Endothelial cell of umbilical vein (primary cell): ENCODE measurements around the gene SLC25A45. TPM values are rescaled to one million over a fixed set of nuclear protein-coding genes. Genes with fewer than 3 reads are reported as not detected.

Experiments
- BruUV-seq: library from RNA; stranded (reverse); fragments of 400-500 nt; replicated peaks from 2 replicates; lab custom pipeline; 2021; lab: Mats Ljungman, UMichigan
- CTCF ChIA-PET: fragments of 300-600, 350-600 bp; sonication (Branson Sonifier 250); formaldehyde crosslinking; loops from one replicate; lab custom pipeline; 2021; ENCODE audit warnings: antibody characterized with exemption, inconsistent platforms; lab: Charles Lee
- POLR2A ChIA-PET: fragments of 300-600, 350-600 bp; sonication (Branson Sonifier 250); formaldehyde crosslinking; loops from one replicate; lab custom pipeline; 2021; ENCODE audit warnings: antibody characterized with exemption, inconsistent platforms; lab: Charles Lee
- DNase-seq: peaks from one replicate; pipeline ENCODE4 v3.0.0-alpha.2; 2011; ENCODE audit warnings: low read depth, low spot score
- FAIRE-seq: peaks from 2 replicates; lab custom pipeline; 2011; peaks lifted over from hg19 to GRCh38; lab: Jason Lieb, UNC
- H2AFZ ChIP-seq: 2 replicates; pipeline ENCODE4 v1.6.0; 2012; ENCODE audit warnings: low read depth, low read length, control low read depth, inconsistent platforms
- H3K27ac ChIP-seq: 2 replicates; pipeline ENCODE4 v1.5.1; 2011; ENCODE audit warnings: low read depth, mild to moderate bottlenecking, control low read depth, low read length, moderate library complexity; ENCODE audit not compliant: insufficient read depth
- H3K27me3 ChIP-seq, 2 experiments: 2 replicates each; pipeline versions ENCODE4 v1.6.0 to v1.6.1; 2011; ENCODE audit warnings: low read length in 2 of 2, mixed read lengths in 1 of 2; ENCODE audit not compliant: control insufficient read depth in 2 of 2, insufficient read depth in 2 of 2
- H3K36me3 ChIP-seq, 2 experiments: 2 replicates in 1 of 2; 3 replicates in 1 of 2; pipeline ENCODE4 v1.5.1; 2011; ENCODE audit warnings: low read length in 2 of 2, mild to moderate bottlenecking in 1 of 2, moderate library complexity in 1 of 2; ENCODE audit not compliant: control insufficient read depth in 2 of 2, insufficient read depth in 2 of 2; ENCODE audit errors: extremely low read depth in 1 of 2
- H3K4me1 ChIP-seq: 3 replicates; pipeline ENCODE4 v1.5.1; 2011; ENCODE audit warnings: mild to moderate bottlenecking, low read length; ENCODE audit not compliant: control insufficient read depth, insufficient read depth; ENCODE audit errors: extremely low read depth
- H3K4me2 ChIP-seq: 2 replicates; pipeline ENCODE4 v1.6.1; 2011; ENCODE audit warnings: low read length, control low read depth, mixed read lengths; ENCODE audit not compliant: insufficient read depth
- H3K4me3 ChIP-seq, 3 experiments: fragments of 200-600 bp in 1 of 3; sonication (generic), shearing (Covaris generic) in 1 of 3; replicated peaks in 1 of 3; 2 replicates each; pipeline ENCODE4 v1.5.1; 2011 to 2016; ENCODE audit warnings: control low read depth in 3 of 3, low read length in 3 of 3, mild to moderate bottlenecking in 2 of 3, inconsistent platforms in 1 of 3, low read depth in 1 of 3, moderate library complexity in 1 of 3; ENCODE audit not compliant: insufficient read depth in 1 of 3
- H3K79me2 ChIP-seq: 2 replicates; pipeline ENCODE4 v1.6.0; 2012; ENCODE audit warnings: low read length, inconsistent platforms; ENCODE audit not compliant: control insufficient read depth, insufficient read depth
- H3K9ac ChIP-seq: replicated peaks from 2 replicates; pipeline ENCODE3; 2011; ENCODE audit warnings: low read length, control low read depth; ENCODE audit not compliant: insufficient read depth; ENCODE audit errors: extremely low read depth
- H3K9me1 ChIP-seq: replicated peaks from 3 replicates; pipeline ENCODE4 v1.6.0; 2011; ENCODE audit warnings: mild to moderate bottlenecking, low read length; ENCODE audit not compliant: control insufficient read depth, insufficient read depth; ENCODE audit errors: extremely low read depth
- H3K9me3 ChIP-seq: replicated peaks from 2 replicates; pipeline ENCODE4 v1.5.1; 2012; ENCODE audit warnings: low read length, inconsistent platforms; ENCODE audit not compliant: control insufficient read depth, insufficient read depth
- H4K20me1 ChIP-seq: replicated peaks from 2 replicates; pipeline ENCODE3; 2011; ENCODE audit warnings: mild to moderate bottlenecking, low read length; ENCODE audit not compliant: control insufficient read depth, insufficient read depth; ENCODE audit errors: extremely low read depth
- CTCF ChIP-seq, 2 donors: IDR thresholded peaks; 1 replicate in 1 of 2; 2 replicates in 1 of 2; pipeline ENCODE4 v1.5.1; 2011; ENCODE audit warnings: low read length in 2 of 2, mild to moderate bottlenecking in 2 of 2, moderate library complexity in 2 of 2, control low read depth in 1 of 2, inconsistent platforms in 1 of 2, low read depth in 1 of 2; ENCODE audit not compliant: insufficient read depth in 1 of 2; ENCODE audit errors: extremely low read depth in 1 of 2
- EZH2 ChIP-seq: IDR thresholded peaks from 2 replicates; pipeline ENCODE4 v1.6.1; 2012; ENCODE audit warnings: borderline replicate concordance, low read depth, mild to moderate bottlenecking, moderate library complexity, low read length, inconsistent platforms; ENCODE audit not compliant: severe bottlenecking
- JUN ChIP-seq: IDR thresholded peaks from 2 replicates; pipeline ENCODE4 v1.6.1; 2011; ENCODE audit warnings: borderline replicate concordance, low read depth; ENCODE audit not compliant: insufficient read length, insufficient read depth
- POLR2A ChIP-seq: IDR thresholded peaks from 2 replicates; pipeline ENCODE4 v1.6.1; 2012; ENCODE audit warnings: low read depth, mild to moderate bottlenecking, control low read depth, low read length
- POLR2AphosphoS5 ChIP-seq: IDR thresholded peaks from 2 replicates; pipeline ENCODE4 v1.6.1; 2012; ENCODE audit warnings: low read depth, mild to moderate bottlenecking, control low read depth, low read length, moderate library complexity; ENCODE audit not compliant: insufficient read depth
- dilution Hi-C: fragments of 300-500 bp; cut with MboI; formaldehyde crosslinking; loops from one replicate; pipeline ENCODE4 v1.15.0; 2019; ENCODE audit warnings: low sequenced_read_pairs; ENCODE audit not compliant: extremely low pct_ligation_motif_present
- intact Hi-C: fragments of 100-400 bp; cut with micrococcal nuclease; formaldehyde crosslinking; loops from one replicate; pipeline ENCODE4 v1.10.0; 2022
- polyA plus RNA-seq, 4 experiments: library from polyadenylated mRNA; depleted of rRNA in 3 of 4; stranded (reverse) in 3 of 4; unstranded in 1 of 4; fragments of >200 nt; gene quantifications; 2 replicates each; pipeline versions ENCODE4 v1.2.1 to v1.2.3, GENCODE V29; 2011 to 2012; ENCODE audit warnings: missing spikeins in 1 of 4
- total RNA-seq: library from RNA; stranded (reverse); gene quantifications from 2 replicates; pipeline ENCODE4 v1.2.3, GENCODE V29; 2021
- TF ChIP-seq, protein P1 (sequence below): IDR thresholded peaks from 2 replicates; pipeline ENCODE4 v1.6.1; 2011; ENCODE audit not compliant: insufficient read depth, insufficient read length

SLC25A45 gene
- total and polyA plus RNA-seq, 2 donors (not counting 3 experiments of a cell fraction or from before 2014, with no cell fraction given): 1.2 to 3.1 TPM

GRCh38 chr11:65401073-65401802 is 18.8 kb upstream of the SLC25A45 start:
- no peaks in the 10 kb centered on the region for H3K9me3 ChIP-seq
- POLR2A ChIA-PET: no interaction called here
- H3K79me2 ChIP-seq: peaks cover 2% of the 10 kb centered on the region
- no peak overlapping the region for H3K9ac ChIP-seq
- H3K4me1 ChIP-seq: no peaks in the 10 kb centered on the region
- dilution Hi-C loops: no loop called here
- no peaks in the 10 kb centered on the region for H3K27me3 ChIP-seq
- CTCF ChIA-PET: interaction anchor here (0.6 to 1.3 kb wide), 2 partner anchors 19 to 107 kb away, joined by 3 read pairs; no protein-coding TSS in a partner anchor
- FAIRE-seq (no peak), DNase-seq (no peak)
- no peak overlapping the region for H3K27ac ChIP-seq
- peaks cover 16 to 55% of the 10 kb centered on the region in 2 experiments for H3K36me3 ChIP-seq
- H2AFZ ChIP-seq: no peak overlapping the region
- intact Hi-C loops: no loop called here
- no TSS peak for BruUV-seq
- no peak for TF ChIP-seq CTCF (IDR thresholded peaks at IDR 0.05; ENCODE audit: extremely low read depth in 1 of 2, insufficient read depth in 1 of 2, low read depth in 1 of 2, low read length in 2 of 2)
- no peak for TF ChIP-seq POLR2AphosphoS5
- TF ChIP-seq, protein P1, sequence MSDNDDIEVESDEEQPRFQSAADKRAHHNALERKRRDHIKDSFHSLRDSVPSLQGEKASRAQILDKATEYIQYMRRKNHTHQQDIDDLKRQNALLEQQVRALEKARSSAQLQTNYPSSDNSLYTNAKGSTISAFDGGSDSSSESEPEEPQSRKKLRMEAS: no peak
- no peak for TF ChIP-seq POLR2A
- TF ChIP-seq EZH2: no peak
- no peak for TF ChIP-seq JUN
- no peak overlapping the region for H3K4me2 ChIP-seq
- H3K4me3 ChIP-seq: no peak overlapping the region
- H4K20me1 ChIP-seq: no peaks in the 10 kb centered on the region
- H3K9me1 ChIP-seq: no peaks in the 10 kb centered on the region
